Left renal cortex interstitium (tissue), 4 donors: ENCODE data around the gene RMI1. TPM values are rescaled to one million over a fixed set of nuclear protein-coding genes. Genes with fewer than 3 reads are reported as not detected.
A peak's percentile ranks its signal among the peaks of the same experiment; 100 is the strongest.

ENCODE experiments used
- DNase-seq, 4 donors: peaks; one replicate each; pipeline ENCODE4 v3.0.0-alpha.2; 2013; ENCODE audit warnings: low read depth in 4 of 4, low spot score in 2 of 4, missing footprints in 1 of 4
- polyA plus RNA-seq, 4 donors: library from polyadenylated mRNA; unstranded; fragments of 120-200 nt; gene quantifications; one replicate each; pipeline ENCODE4 v1.2.1, GENCODE V29; 2013; ENCODE audit not compliant: insufficient read length in 4 of 4

RMI1 gene
- polyA plus RNA-seq, 4 donors = 19.6 to 24.5 (median 22.6) TPM

DNA sequence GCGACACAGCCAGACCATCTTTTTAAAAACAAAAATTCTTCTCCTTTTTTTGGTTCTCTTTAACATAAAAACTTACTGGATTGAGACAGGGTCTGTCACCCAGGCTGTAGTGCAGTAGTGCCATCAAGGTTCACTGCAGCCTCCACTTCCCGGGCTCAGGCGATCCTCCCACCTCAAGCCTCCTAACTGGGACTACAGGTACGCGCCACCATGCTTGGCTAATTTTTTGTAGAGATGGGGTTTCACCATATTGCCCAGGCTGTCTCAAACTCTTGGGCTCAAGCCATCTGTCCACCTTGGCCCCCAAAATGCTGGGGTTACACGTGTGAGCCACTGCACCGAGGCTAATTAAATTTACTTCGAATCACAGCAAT is 14.4 kb upstream of the RMI1 start:
- no peak for DNase-seq

DNA sequence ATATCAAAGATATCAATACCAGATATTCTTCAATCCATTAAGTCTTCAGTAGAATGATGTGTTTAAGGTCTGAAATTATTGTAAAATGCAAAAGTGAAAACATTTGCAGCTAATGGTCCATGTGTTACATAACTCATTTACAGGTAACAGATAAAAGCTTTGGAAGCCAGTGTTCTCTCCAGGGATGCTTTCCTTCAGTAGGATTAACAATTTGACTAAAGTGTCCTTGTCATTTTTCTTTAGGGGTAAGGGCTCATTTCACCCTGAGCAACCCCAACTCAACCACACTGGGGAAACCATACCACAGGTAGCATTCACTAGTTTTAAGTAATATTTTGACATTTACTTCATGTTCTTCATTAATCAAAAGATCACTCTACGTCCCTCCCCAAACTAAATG is 13.5 kb upstream of the RMI1 start:
- DNase-seq = no peak

DNA sequence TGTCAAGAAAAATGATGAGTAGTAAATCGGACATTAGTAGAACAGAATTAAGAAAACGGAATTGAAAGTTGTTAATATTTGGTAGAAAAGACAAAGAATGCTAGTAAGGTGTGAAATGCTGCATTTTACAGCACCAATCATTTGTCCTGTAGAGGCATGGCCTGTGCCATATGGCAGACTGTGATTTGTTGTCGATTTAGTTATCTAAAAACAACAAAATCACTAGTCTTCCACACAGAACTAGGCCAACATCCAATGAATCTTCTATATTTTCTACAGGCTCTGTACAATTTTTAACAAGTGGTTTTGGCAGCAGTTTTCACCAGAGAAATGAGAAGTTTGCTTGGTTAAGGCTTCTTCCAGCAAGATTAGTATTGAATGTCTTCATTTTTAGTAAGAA is 11.0 kb upstream of the RMI1 start:
- DNase-seq = no peak

DNA sequence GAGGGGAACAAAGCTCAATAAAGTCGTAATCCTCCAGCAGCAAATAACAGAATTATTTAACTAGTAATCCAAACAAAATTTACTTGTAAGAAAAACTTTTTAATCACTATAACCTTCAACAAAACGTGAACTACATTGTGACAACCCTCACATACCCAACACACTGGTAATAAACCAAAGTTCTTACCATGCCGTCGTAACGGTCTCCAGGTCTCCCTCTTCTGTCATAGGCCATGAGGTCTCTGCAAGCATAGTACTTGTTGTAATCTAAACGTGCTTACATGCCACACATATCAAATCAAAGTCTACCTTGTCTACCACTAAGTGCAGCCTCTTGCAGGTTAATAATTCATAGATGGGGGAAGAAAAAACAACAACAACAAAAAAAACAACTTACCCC is 9.1 kb upstream of the RMI1 start:
- no peak for DNase-seq

DNA sequence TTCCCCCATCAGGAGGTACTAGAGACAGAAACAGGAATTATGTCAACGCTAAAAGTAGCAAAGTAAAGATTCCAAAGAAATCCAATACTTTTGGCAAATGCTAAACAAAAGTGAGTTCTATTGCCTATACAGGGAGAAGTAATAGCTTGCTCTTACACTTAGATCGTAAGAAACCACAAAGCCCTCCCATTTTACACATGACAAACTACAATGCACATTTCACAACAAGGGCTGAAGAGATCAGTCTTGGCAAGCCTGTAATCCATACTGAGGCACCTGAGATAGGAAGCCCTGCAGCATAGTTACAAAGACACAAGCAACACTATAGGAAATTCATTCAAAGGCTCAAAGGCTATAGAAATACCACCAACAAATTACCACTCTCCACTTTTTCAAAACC is 8.3 kb upstream of the RMI1 start:
- no peak for DNase-seq

DNA sequence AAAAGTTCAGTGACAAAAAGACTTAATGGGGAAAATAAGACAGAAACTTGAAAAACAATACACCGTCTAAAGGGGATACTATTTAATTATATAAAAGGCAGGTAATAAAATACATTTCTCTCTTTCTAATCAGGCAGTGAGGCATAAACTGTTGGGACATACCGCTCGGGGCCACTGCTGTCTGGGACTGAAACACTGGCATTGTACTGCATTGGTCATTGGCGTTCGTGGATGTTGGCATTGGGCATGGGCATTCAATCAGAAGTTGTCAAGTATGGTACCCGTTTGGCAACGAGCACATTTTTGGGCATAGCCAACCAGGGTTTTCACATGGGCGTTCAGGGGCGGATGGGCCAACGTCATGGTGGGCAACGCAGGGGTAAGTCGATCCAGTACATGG is 5.3 kb upstream of the RMI1 start:
- no peak for DNase-seq

DNA sequence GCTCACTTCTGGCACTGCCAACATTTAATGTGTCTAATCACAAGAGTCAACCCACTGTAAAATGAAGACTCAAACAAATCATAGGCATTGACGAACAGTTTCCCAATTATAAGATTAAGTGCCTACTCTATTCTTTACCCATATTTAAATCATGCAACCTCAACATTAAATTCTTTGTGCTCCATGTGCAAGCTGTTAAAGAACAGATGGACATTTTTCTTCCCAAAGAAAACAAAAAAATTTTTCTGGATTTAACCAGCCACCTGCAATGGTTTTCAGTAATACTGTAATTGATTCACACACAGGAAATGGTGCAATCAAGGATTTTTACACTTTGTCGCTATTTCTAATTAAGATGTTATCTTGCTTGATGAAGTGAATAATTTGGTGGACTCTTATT is 4.2 kb upstream of the RMI1 start:
- DNase-seq = no peak

DNA sequence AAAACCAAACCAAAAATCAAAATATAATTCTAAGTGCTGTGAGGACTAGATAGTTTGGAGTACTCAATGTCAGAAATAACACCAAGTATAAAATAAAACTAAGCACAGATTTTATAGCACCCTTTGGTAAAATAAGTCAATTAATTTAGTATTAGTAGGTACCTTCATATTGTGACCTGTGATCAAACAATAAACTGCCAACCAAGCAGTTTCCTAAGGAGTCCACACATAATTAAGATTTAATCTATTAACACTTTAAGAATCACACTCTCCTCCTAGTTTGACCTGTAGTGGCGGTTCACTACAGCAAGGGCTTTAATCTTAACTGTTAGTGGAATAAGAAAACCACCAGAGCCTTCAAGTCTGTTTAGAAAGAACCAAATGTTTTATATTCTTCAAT is 3.4 kb upstream of the RMI1 start:
- no peak for DNase-seq

DNA sequence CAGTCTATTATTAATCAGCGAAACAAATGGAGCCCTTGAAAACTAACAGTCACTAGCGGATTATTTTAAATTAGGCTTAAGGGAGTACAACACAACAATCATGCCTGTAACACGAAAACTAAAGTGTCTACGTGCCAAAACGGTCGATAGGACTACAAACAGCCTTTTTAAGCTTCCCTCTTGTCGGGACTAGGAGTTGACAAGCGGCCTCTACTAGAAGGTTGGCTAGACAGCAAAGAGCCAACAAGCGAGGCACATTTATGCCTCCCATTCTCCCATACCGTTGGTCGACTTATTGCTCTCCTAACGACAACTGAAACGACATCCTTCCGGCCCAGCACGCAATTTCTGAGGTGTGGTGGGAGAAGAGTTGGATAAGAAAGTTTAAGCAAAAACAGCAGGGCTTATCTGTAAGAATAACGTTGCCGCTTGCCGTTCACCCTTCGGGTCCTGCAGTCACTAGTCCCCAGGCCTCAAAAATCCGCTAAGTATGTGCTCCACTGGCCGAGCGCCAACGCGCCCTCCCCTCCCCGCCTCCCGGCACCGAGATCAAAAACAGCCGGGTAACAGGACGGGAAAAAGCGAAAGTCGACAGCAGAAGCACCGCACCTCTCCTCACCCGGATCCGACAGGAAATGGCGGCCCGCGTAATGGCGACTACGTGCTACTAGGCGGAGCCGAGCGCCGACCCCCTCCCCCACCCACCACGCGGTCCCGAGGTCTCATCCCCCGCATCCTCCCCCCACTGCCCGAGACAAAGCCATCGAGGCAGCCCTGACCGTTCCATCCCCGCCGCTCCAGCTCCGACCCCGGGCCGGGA is 1.4 kb upstream of the RMI1 start:
- peak in 1 of 4 donors; percentile 68 for DNase-seq

DNA sequence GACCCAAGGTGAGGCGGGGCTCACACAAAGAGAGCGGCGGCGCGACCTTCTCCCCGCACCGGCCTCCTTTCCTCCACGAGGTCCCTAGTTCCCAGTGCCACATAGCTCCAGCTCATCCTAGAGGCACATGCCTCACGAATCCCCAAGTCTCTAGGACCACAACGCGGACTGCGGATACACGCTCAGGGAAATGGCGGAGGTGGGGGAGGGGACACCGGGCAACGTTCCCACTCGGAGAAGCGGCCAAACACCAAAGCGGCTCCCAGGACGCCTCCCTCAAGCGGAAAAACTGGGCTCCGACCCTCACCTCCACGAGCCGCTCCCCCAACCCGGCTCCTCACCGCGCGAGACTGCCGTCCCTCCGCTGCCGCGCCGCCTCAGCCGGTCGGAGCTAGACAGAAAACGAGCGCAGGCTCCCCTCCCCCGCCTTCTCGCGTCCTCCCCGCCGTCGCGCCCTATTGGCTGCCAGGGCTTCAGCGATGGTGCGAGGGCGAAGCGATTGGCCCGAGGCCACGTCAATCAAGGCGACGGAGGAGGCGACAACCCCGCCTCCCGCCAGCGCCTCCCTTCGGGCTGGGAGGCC is 702 bp upstream of the RMI1 start, which contains the start of gene HNRNPK:
Gene HNRNPK (minus strand): TSS at position 404 of the 583 bp plus-strand sequence. CDS start 1,963 bp downstream, outside the sequence.
- DNase-seq = peak; percentile 80 to 100 (median 98)

DNA sequence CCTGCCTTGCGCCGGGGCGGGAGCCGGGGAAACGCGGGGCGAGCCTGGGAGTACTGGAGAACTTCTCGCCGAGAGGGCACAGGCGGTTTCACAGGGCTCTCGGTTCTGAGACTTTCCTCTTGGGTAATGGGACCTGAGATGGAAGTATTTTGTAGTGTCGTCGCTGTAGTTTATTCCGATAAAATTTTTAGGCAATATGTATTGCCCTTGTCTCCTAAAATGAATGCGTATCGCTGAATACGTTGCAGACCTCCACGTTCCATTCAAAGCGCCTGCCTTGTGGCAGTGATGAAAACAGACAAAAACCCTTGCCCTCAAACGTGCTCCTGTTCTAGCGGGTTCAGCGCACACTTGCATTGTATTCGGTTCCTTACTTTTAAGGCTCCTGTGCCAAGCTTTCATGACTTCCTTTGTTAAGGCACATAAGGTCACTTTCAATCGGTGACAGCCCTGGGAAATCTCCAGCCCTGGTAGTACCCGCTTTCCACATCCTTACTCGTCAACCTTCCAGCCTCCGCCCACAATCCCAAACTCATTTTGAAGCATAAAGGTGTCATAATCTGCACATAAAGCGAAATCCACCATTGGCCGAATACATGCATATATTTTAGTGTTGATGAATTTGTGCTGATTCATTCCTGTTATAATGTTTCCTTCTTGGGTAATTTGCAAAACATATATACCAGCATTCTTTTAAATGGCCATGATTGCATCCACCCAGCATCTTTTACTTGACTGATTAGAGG is 694 bp downstream of the RMI1 start:
- DNase-seq = peak in 1 of 4 donors; percentile 46

DNA sequence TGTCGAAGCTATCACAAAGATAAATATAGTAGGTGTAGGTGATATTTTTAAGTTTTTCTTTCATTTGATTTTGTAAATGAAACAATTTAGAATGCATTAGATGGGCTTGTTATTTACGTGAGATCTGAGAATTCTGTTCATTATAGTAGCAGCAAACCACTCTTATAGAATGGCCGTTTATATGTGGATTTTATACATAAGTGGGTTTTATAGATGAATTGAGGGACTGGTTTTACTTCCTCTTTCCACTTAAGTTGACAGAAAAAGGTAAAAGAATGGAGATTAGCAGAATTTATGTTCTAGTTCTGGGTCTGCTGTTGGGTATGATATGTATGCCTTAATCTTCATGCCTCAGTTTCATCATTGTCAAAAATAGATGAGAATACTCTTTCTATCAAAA is 5.6 kb downstream of the RMI1 start:
- no peak for DNase-seq

DNA sequence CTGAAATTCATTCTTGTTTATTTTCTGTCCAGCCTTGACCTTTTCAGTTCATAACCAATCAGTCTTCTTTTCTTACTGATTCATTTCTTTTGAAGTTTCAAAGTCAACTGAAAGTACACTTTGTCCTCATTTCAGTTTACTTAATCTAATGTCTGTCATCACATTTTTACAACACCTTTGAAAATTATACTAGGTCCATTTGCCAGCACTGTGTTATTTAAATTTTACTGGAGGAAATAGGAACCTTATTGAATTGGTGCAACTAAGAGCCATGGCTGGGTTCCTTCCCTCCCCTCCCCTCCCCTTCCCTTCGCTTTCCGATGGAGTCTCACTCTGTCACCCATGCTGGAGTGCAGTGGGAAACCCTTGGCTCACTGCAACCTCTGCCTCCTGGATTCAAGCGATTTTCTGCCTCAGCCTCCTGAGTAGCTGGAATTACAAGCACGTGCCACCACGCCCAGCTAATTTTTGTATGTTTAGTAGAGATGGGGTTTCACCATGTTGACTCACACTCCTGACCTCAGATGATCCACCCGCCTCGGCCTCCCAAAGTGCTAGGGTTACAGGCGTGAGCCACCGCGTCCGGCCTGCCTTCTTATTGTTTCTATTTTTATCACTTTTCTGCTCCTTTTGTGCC is 6.3 kb downstream of the RMI1 start:
- no peak for DNase-seq

DNA sequence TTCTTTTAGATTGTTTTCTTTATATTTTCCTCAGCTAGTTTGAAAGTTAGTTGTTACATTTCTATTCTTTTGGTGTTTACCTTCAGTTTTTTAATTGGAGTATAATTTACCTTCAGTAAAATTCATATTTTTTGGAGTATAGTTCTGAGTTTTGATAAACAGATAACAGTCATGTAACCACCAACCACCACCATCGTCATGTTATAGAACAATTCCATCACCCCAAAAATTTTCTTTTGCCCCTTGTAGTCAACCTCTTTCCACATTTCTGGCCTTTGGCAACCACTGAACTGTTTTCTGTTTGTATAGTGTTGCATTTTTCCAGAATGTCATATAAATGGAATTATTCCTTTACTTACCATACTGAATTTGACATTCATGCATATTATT is 6.8 kb downstream of the RMI1 start:
- DNase-seq = no peak

DNA sequence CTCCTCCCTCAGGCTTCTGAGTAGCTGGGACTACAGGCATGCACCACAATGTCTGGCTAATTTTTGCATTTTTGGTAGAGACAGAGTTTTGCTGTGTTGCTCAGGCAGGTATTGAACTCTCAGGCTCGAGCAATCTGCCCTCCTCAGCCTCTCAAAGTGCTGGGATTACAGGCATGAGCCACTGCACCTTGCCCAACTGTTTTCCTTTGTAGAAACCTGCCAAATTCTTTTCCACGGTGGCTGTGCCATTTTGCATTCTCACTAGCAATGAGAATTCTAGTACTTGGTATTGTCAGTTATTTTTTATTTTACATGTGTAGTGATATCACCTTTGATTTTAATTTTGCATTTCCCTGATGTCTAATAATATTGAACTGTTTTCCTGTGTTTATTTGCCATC is 7.8 kb downstream of the RMI1 start:
- no peak for DNase-seq

DNA sequence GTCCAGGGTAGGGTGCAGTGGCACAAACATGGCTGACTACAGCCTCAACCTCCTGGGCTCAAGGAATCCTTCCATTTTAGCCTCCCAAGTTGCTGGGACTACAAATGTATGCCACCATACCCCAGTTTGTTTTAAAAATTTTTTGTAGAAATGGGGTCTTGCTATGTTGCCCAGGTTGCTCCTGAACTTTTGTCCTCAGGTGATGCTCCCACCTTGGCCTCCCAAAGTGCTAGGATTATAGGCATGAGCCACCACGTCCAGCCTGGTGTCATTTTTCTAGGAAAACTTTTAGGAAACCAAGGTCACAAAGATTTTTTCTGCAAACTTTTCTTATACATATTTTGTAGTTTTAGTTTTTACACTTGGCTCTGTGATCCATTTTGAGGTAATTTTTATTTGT is 10.8 kb downstream of the RMI1 start:
- DNase-seq = no peak

DNA sequence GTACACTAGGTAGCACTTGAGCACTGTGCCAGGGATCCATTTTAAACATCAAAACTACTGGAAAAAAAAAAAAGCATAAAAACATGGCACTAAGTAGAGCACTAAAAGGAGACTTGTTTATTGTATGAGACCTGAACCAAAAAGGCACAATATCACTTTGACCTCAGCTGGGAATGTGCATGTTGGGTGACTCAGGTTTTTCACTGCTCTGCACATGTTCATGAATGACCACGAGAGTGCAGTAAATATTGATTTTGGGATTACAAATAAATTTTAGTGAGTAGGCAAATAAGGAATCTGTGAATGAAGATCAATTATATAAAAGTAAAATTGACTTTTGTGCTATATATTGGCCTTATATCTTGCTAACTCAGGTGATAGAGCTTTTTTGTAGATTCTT is 11.8 kb downstream of the RMI1 start:
- no peak for DNase-seq

DNA sequence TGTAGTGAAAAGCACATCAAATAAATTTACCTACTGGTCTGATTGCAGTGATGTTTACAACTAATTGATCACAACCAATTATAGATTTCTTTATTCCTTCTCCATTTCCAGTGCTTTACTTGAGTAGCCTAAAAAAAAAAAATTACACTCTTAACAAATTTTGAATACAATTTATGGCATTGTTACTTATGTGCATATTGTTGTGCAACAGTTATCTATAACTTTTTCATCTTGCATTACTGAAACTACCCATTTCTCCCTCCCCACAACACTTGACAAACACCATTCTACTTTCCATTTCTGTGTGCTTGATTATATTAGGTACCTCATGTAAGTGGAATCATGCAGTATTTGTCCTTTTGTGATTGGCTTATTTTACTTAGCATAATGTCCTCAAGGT is 12.3 kb downstream of the RMI1 start:
- DNase-seq = no peak

DNA sequence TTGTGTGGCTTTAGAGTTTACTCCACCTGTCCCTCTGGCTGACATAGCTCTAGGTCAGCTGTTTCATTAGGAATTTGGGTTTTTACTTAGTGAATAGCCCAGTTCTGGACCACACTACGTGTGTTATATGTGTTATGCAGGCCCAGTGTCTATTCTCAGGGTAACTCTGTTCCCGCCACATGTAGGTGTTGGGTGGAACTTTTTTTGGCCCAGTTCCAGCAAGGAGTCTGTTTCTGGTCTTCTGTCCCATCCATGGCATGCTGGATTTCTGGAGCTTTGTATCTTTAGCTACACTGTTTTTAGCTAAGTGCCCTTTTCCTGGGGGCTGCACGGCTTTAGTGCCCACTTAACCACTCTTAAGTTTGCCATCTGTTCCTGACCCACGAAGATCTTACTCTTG is 15.5 kb downstream of the RMI1 start:
- no peak for DNase-seq

DNA sequence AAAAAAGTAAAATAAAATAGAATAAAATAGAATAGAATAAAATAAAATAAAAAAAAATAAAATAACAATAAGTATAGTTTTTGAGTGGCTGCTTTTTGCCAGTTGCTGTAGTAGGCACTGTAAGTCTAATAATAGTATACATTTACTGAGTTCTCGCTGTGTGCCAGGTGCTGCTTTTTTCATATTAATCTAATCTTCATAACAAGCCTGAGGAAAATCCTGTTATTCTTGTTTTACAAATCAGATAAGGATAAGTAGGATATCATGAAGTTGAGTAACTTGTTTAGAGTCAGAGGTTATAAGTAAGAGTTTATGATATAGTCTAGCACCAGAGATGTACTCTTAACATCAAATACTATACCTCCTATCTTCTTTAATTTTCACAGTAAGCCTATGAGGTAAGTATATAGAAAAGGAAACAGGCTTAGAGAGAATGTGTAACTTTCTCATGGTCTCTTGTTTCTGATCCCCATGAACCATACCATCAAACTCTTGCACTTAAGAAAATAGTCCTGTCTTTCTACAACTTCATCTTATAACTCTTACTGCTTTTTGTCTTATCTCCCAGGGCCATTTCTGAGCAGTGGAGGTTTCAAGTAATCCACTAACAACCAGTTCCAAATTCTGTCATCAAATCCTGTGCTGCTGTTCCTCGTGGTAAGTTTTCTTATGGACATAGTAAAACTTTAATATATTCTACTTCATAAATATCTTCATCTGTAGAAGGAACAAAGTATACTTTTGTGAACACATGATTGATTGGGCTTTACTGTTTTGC is 18.7 kb downstream of the RMI1 start:
- no peak for DNase-seq

DNA sequence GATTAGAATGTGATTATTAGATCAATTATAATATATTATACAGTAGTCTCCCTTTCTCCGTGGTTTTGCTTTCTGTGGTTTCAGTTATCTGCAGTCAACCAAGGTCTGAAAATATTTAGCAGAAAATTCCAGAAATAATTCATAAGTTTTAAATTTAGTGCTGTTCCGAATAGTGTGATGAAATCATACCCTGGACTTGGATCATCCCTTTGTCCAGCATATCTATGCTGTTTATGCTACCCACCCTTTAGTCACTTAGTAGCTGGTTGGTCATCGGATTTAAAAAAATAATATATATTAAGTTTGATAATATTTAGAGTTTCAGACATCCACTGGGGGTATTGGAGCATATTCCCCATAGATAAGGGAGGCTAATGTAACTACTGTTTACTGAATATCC is 19.6 kb downstream of the RMI1 start:
- no peak for DNase-seq
